ENCODE data around the gene ANKRD16.
"Not testable (repeated sequence)": the region's sequence is repeated elsewhere in the genome, so short reads cannot be mapped to it uniquely, and the experiment has no call there.

Gene ANKRD16

GRCh38 chr10:5889624-5890451 is at the start of gene ANKRD16, which contains the start of gene FBH1:
TSS of gene ANKRD16 (minus strand) at chr10:5889893. CDS start at chr10:5889354, 539 bp downstream.
TSS of gene FBH1 (plus strand) at chr10:5890243. CDS start at chr10:5890346, 103 bp downstream.
- DNase-seq (ENCODE audit: extremely low read depth in 1 of 2, low read depth in 1 of 2): peak; percentile 93 to 99

- DNase-seq (ENCODE audit: extremely low read depth in 1 of 2, low read depth in 1 of 2): no peak
Observed at GRCh38 chr10:5938291-5938690, 48.6 kb upstream of the ANKRD16 start.

DNA sequence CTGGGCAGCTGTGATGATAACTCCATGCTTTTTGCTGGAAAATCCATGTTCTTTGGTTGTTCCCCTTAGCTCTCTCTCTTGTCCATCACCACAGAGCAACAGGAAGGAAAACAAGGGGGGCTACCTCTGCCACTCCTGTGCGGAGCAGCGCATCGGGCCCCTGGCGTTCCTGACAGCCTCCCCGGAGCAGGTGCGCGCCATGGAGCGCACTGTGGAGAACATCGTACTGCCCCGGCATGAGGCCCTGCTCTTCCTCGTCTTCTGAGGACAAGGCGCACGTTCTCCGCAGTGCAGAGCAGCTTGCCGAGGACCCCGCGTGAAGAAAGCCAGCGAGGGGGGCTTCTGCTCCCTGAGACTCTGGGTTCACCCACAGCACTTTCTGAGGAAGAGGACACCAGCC is 47.3 kb upstream of the ANKRD16 start:
- DNase-seq (ENCODE audit: extremely low read depth in 1 of 2, low read depth in 1 of 2): no peak

- DNase-seq (ENCODE audit: extremely low read depth in 1 of 2, low read depth in 1 of 2): no peak
Observed at GRCh38 chr10:5935628-5936027, 45.9 kb upstream of the ANKRD16 start.

- no peak for DNase-seq (ENCODE audit: extremely low read depth in 1 of 2, low read depth in 1 of 2)
Observed at GRCh38 chr10:5933909-5934546, 44.3 kb upstream of the ANKRD16 start.

DNA sequence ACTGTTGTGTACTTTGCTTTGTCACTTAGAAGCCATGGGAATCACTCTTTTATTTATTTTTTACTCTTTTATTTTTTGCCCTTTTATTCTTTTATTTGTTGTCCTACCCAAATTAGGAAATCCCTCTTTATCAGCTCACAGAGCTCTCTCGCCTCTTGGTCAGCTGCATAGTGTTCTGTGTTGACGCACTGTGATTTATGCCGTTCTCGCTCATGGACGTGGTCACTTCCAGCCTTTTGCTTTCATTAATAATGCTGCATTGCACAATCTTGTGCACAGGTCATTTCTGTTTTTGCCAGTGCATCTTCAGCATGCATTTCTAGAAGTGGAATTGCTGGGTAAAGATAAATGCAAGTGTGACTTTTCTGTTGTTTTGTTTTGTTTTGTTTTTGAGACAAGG is 42.7 kb upstream of the ANKRD16 start:
- no peak for DNase-seq (ENCODE audit: extremely low read depth in 1 of 2, low read depth in 1 of 2)

- no peak for DNase-seq (ENCODE audit: extremely low read depth in 1 of 2, low read depth in 1 of 2)
Observed at GRCh38 chr10:5930272-5930671, 40.6 kb upstream of the ANKRD16 start.

- DNase-seq (ENCODE audit: extremely low read depth in 1 of 2, low read depth in 1 of 2): no peak
Observed at GRCh38 chr10:5929442-5929841, 39.7 kb upstream of the ANKRD16 start.

GRCh38 chr10:5927306-5927705 is 37.6 kb upstream of the ANKRD16 start:
- no peak for DNase-seq (ENCODE audit: extremely low read depth in 1 of 2, low read depth in 1 of 2)

DNA sequence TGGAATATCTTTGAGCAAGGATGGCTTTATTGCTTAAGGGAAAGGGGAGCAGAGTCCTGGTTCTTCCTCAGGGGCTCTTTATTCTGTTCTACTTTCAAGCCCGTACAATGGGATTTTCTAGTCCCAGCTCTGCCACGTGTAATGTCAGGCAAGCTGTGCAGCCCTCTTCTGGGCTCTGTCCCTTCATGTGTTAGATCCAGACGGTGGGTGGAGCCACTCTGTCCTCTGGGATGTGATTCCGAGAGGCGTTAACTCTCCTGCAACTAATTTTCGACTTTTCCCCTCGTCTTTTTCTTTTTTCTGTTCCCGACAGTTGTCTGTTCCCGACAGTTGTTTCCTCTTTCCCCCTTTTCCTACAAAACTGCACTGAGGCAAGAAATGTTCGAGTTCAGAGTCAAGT is 35.2 kb upstream of the ANKRD16 start:
- DNase-seq (ENCODE audit: extremely low read depth in 1 of 2, low read depth in 1 of 2): no peak

- no peak for DNase-seq (ENCODE audit: extremely low read depth in 1 of 2, low read depth in 1 of 2)
Observed at GRCh38 chr10:5921746-5922145, 32.1 kb upstream of the ANKRD16 start.

DNA sequence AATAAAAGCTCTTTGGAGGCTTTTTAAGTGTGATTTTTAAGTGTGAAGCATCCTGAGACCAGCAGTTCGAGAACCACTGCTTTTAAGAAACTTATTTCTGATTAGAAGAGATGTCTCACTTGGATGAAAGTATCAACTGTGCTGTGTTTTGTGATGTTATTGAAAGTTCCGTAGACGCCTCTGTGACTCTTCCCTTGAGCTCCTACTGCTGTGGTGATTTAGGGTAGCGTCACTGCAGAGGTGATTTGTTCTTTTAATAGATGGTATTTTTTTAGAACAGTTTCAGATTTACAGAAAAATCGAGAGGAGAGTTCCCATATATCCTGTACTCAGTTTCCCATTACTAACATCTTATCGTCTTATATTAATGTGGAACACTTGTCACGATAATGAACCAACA is 29.9 kb upstream of the ANKRD16 start:
- DNase-seq (ENCODE audit: extremely low read depth in 1 of 2, low read depth in 1 of 2): no peak

- DNase-seq (ENCODE audit: extremely low read depth in 1 of 2, low read depth in 1 of 2): no peak
Observed at GRCh38 chr10:5918763-5919162, 29.1 kb upstream of the ANKRD16 start.

- no peak for DNase-seq (ENCODE audit: extremely low read depth in 1 of 2, low read depth in 1 of 2)
Observed at GRCh38 chr10:5917305-5917704, 27.6 kb upstream of the ANKRD16 start.

GRCh38 chr10:5915451-5915850 is 25.8 kb upstream of the ANKRD16 start:
- no peak for DNase-seq (ENCODE audit: extremely low read depth in 1 of 2, low read depth in 1 of 2)

DNA sequence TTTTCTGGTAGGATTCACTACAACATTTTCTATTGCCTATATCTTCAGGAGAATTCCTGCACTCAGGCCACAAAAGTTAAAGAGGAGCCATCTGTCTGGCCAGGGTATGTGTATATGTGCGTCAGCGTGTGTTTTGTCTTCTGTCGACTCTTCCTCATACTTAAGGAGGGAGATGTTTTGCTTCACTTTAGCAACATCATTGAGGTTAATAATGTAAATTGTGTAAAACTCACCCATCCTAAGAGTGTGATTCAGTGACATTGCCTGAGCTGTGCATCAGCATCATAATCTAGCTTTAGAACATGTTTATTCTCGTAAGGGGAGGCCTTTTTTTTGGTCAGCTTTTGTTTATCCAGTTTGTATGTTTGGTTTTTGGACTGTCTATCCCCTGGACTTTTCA is 24.0 kb upstream of the ANKRD16 start:
- no peak for DNase-seq (ENCODE audit: extremely low read depth in 1 of 2, low read depth in 1 of 2)

DNA sequence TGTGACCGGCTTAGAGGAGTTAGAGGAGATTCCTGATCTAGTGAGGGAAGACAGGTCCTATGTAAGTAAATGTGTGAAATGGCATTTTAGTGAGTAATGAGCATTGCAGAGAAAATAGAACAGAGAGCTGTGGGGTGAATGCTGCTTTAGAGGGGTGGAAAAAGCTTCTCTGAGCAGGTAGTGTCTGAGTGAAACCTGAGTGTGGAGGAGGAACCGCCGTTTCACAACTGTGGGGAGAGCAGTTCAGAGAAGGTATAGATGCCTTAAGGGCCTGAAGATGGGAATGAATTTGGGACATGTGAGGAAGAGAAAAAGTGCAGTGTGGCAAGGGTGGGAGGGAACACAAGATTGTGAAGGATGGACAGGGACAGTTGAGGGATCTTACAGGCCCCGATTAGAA is 22.0 kb upstream of the ANKRD16 start:
- DNase-seq (ENCODE audit: extremely low read depth in 1 of 2, low read depth in 1 of 2): no peak

DNA sequence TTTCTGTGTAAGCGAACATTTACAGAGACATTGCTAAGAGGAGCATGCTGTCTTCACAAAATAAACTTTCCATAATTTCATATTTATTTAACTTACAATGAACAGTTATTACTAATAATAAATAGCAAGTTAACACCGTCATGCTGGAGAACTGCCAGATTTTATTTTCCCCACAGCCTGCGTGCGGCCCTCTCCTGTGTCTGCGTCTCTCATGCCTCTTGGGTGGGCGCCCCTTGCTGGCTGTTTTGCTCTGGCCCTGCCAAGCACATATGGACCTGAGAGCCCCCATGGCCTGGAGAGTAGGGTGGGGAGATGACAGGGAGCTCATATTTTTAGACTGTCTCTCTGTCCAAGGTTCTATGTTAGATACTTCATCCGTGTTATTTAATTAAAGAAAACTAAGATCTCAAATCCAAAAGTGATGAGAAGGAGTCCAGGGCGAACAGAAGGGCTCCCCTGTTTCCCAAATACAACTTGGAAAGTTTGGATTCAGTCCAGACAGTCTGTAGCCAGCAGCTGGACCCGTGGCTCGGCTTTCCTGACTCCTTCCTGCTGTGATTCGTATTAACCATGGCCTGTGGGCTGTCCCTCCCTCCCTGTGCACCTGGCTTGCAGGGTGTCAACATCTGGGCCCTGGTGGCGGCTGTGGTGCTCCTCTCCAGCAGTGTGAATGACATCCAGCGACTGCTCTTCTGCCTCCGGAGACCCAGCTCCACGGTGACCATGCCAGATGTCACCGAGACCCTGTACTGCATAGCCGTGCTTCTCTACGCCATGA is 20.8 kb upstream of the ANKRD16 start:
- DNase-seq (ENCODE audit: extremely low read depth in 1 of 2, low read depth in 1 of 2): no peak

GRCh38 chr10:5908676-5909075 is 19.0 kb upstream of the ANKRD16 start:
- DNase-seq (ENCODE audit: extremely low read depth in 1 of 2, low read depth in 1 of 2): not testable (repeated sequence)

GRCh38 chr10:5906651-5907050 is 17.0 kb upstream of the ANKRD16 start:
- no peak for DNase-seq (ENCODE audit: extremely low read depth in 1 of 2, low read depth in 1 of 2)

DNA sequence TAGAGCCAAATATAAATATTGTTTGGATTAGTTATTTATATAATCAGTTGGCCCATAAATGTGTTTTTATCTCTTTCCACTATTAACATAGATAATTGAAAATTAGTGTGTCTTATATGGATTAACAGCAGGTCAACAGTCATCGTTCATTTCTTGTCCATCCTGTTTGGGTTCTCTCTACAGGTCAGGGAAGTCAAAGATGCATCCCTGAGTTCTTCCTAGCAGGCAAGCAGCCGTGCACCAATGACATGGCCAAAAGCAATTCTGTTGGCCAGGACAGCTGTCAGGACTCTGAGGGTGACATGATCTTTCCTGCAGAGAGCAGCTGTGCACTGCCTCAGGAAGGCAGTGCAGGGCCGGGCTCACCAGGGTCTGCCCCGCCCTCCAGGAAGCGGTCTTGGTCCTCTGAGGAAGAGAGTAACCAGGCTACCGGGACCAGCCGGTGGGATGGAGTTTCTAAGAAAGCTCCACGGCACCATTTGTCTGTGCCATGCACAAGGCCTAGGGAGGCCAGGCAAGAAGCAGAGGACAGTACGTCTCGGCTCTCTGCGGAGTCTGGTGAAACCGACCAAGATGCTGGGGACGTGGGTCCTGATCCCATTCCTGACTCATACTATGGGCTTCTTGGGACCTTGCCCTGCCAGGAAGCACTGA is 16.3 kb upstream of the ANKRD16 start:
- no peak for DNase-seq (ENCODE audit: extremely low read depth in 1 of 2, low read depth in 1 of 2)

Data from stimulated activated CD8-positive, alpha-beta memory T cell treated with anti-CD3 and anti-CD28 coated beads, Interleukin-7, amount 100 ng/mL, for 48 hours (primary cell).